Measurements from ENCODE around the gene CPM. TPM values are rescaled to one million over a fixed set of nuclear protein-coding genes. Genes with fewer than 3 reads are reported as not detected.

CPM gene
- total and polyA plus RNA-seq, 2 of the 4 experiments (the other 2 are of a cell fraction): 2.0 to 8.8 TPM

DNA sequence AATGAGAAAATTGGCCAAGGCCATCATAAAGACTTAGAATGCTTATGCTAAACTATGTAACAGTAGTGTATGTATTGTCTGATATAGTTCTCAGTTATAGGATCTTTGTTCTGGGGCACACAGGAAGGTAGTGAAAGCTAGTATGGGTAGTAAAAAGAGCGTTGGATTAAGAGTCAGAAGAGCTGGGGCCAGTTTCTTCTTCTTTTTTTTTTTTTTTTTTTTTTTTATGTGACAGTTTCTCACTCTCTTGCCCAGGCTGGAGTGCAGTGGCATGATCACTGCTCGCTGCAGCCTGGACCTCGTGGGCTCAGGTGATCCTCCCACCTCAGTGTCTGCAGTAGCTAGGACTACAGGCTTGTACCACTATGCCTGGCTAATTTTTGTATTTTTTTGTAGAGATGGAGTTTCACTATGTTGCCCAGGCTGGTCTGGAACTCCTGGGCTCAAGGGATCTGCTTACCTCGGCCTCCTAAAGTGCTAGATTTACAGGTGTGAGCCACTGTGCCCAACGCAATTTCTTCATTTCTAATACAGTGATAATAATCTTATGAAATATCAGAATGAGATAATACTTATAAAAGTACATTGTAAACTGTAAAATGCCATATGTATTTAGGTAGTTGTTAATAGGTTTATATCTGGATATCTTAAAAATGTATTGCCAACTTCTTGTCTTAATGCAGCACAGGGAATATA is 117.6 kb downstream of the CPM start:
- no peaks in the 10 kb centered on the region for H3K9me1 ChIP-seq (ENCODE audit: insufficient read depth, low read length)
- ChIA-PET POLR2A (ENCODE audit: unreplicated experiment) (interaction anchor here (0.6 kb wide), 2 partner anchors 194 to 443 kb away, joined by 3 to 4 read pairs; no protein-coding TSS in a partner anchor), CTCF (interaction anchor here (0.6 to 0.7 kb wide), 2 partner anchors 373 to 467 kb away, joined by 4 to 6 read pairs; no protein-coding TSS in a partner anchor)
- dilution Hi-C loops (cut with HindIII; ENCODE audit: low sequenced_read_pairs, unreplicated experiment) (no loop called here), intact Hi-C loops (cut with micrococcal nuclease) (no loop called here), in situ Hi-C loops (cut with MboI; ENCODE audit: low sequenced_read_pairs) (no loop called here)
- no TSS peak for BruUV-seq (replicated peaks)
- H2BK120ac ChIP-seq (ENCODE audit: low read depth, low read length): no peak overlapping the region
- H4K91ac ChIP-seq (ENCODE audit: insufficient read depth, low read depth, low read length): no peak overlapping the region
- H4K8ac ChIP-seq (ENCODE audit: low read depth in 2 of 2, low read length in 2 of 2): no peak overlapping the region
- no peak overlapping the region for H3K27ac ChIP-seq (ENCODE audit: insufficient read depth, low read length)
- DNase-seq (no peak), ATAC-seq (ENCODE audit: low read depth) (no peak)
- H2AFZ ChIP-seq (replicated peaks; ENCODE audit: low read length, poor library complexity): no peak overlapping the region
- no peak overlapping the region for H3K4ac ChIP-seq (ENCODE audit: low read depth, low read length)
- no peak overlapping the region for H3K23ac ChIP-seq (ENCODE audit: low read depth, low read length)
- no peak overlapping the region for H2AK9ac ChIP-seq (replicated peaks; ENCODE audit: low read depth, low read length, poor library complexity)
- WGBS, 2 experiments (ENCODE audit: extremely low coverage in 2 of 2, insufficient read length in 1 of 2): no CpG with 5 or more reads among the region's 5 CpGs
- TF ChIP-seq, protein P1, sequence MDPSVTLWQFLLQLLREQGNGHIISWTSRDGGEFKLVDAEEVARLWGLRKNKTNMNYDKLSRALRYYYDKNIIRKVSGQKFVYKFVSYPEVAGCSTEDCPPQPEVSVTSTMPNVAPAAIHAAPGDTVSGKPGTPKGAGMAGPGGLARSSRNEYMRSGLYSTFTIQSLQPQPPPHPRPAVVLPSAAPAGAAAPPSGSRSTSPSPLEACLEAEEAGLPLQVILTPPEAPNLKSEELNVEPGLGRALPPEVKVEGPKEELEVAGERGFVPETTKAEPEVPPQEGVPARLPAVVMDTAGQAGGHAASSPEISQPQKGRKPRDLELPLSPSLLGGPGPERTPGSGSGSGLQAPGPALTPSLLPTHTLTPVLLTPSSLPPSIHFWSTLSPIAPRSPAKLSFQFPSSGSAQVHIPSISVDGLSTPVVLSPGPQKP (IDR thresholded peaks at IDR 0.05; ENCODE audit: borderline replicate concordance, low read depth, low read length): no peak
- TF ChIP-seq MAZ (IDR thresholded peaks at IDR 0.05; ENCODE audit: borderline replicate concordance, low read depth, low read length): no peak
- TF ChIP-seq CHD1 (IDR thresholded peaks at IDR 0.05; ENCODE audit: low read depth, low read length): no peak
- TF ChIP-seq RCOR1 (IDR thresholded peaks at IDR 0.05; ENCODE audit: insufficient replicate concordance, low read length): no peak
- no peak for TF ChIP-seq CEBPB (IDR thresholded peaks at IDR 0.05; ENCODE audit: low read depth, low read length)
- H2BK15ac ChIP-seq (ENCODE audit: low read depth, low read length): no peak overlapping the region
- peaks cover 59% of the 10 kb centered on the region for H4K20me1 ChIP-seq (ENCODE audit: insufficient read depth, low read length)
- H3K79me1 ChIP-seq (ENCODE audit: low read depth in 1 of 2, low read length in 2 of 2): peaks cover 25 to 27% of the 10 kb centered on the region in 2 experiments
- H3K9me3 ChIP-seq (ENCODE audit: control insufficient read depth, insufficient read depth, low read length): no peaks in the 10 kb centered on the region
- no peak overlapping the region for H3K18ac ChIP-seq (ENCODE audit: low read depth, low read length)
- no peak overlapping the region for H2BK5ac ChIP-seq (ENCODE audit: low read depth, low read length, poor library complexity, severe bottlenecking)
- no peak overlapping the region for H3K9ac ChIP-seq (ENCODE audit: low read depth, low read length)
- H3K14ac ChIP-seq (replicated peaks; ENCODE audit: low read depth, low read length): no peak overlapping the region
- H4K5ac ChIP-seq (ENCODE audit: low read depth, low read length): no peak overlapping the region
- H2AK5ac ChIP-seq (ENCODE audit: low read depth, low read length): no peak overlapping the region
- H3K4me2 ChIP-seq (ENCODE audit: low read depth, low read length): peak overlapping the region; percentile 55; the same call in 1 of the 2 replicates
- H3K4me1 ChIP-seq (ENCODE audit: control insufficient read depth, insufficient read depth, low read length): peaks cover 2% of the 10 kb centered on the region; the same call in 1 of the 2 replicates
- no peak overlapping the region for H3K4me3 ChIP-seq (ENCODE audit: insufficient read depth, low read depth, low read length)
- peaks cover 59% of the 10 kb centered on the region for H3K36me3 ChIP-seq (ENCODE audit: control insufficient read depth, insufficient read depth, low read length)
- H2BK20ac ChIP-seq (ENCODE audit: low read depth, low read length): no peak overlapping the region
- H3K56ac ChIP-seq (ENCODE audit: extremely low read depth, insufficient read depth, low read length): no peak overlapping the region
- no peaks in the 10 kb centered on the region for H3K27me3 ChIP-seq (ENCODE audit: control insufficient read depth, insufficient read depth, low read length)
